GM23338 (cell line): Measurements from ENCODE around the gene EHD1. TPM values are rescaled to one million over a fixed set of nuclear protein-coding genes. Genes with fewer than 3 reads are reported as not detected.

Source experiments
- ATAC-seq: fragments of 200-7000 bp; cut with Tn5 transposase; 3 replicates; pipeline ENCODE4 v1.9.1; 2020
- DNase-seq: peaks from one replicate; pipeline ENCODE4 v3.0.0-alpha.2; 2015; ENCODE audit warnings: low spot score
- H2AFZ ChIP-seq: fragments of 200-600 bp; sonication (generic); 2 replicates; pipeline ENCODE4 v1.8.0; 2016; ENCODE audit warnings: antibody characterized with exemption, mild to moderate bottlenecking, moderate library complexity
- H3F3A ChIP-seq: fragments of 200-600 bp; sonication (generic); replicated peaks from 2 replicates; pipeline ENCODE4 v1.8.0; 2017; ENCODE audit warnings: antibody characterized with exemption, mixed run types, low read depth
- H3K27ac ChIP-seq: fragments of 200-600 bp; sonication (generic); 2 replicates; pipeline ENCODE4 v1.6.1; 2016; ENCODE audit warnings: low read depth
- H3K27me3 ChIP-seq: fragments of 200-600 bp; sonication (generic); 2 replicates; pipeline ENCODE4 v1.8.0; 2016; ENCODE audit warnings: mild to moderate bottlenecking, mixed run types, moderate library complexity; ENCODE audit not compliant: insufficient read depth
- H3K36me3 ChIP-seq: fragments of 200-600 bp; sonication (generic); 2 replicates; pipeline ENCODE4 v1.8.0; 2016; ENCODE audit warnings: mild to moderate bottlenecking; ENCODE audit not compliant: insufficient read depth
- H3K4me1 ChIP-seq: fragments of 200-600 bp; sonication (generic); 2 replicates; pipeline ENCODE4 v1.8.0; 2016; ENCODE audit warnings: mild to moderate bottlenecking, moderate library complexity; ENCODE audit not compliant: insufficient read depth
- H3K4me2 ChIP-seq: fragments of 200-600 bp; sonication (generic); 2 replicates; pipeline ENCODE4 v1.7.1; 2017; ENCODE audit warnings: mixed run types
- H3K4me3 ChIP-seq: fragments of 200-600 bp; sonication (generic); 2 replicates; pipeline ENCODE4 v1.6.1; 2016; ENCODE audit warnings: mixed run types
- H3K79me2 ChIP-seq: fragments of 200-600 bp; sonication (generic); replicated peaks from 2 replicates; pipeline ENCODE4 v1.8.0; 2017; ENCODE audit warnings: mild to moderate bottlenecking; ENCODE audit not compliant: insufficient read depth
- H3K9me2 ChIP-seq: fragments of 200-600 bp; sonication (generic); 2 replicates; pipeline ENCODE4 v1.8.0; 2017; ENCODE audit not compliant: insufficient read depth
- H4K20me1 ChIP-seq: fragments of 200-600 bp; sonication (generic); replicated peaks from 2 replicates; pipeline ENCODE4 v1.8.0; 2017; ENCODE audit warnings: mild to moderate bottlenecking; ENCODE audit not compliant: insufficient read depth
- H3K27ac Mint-ChIP-seq: 2 replicates; pipeline ENCODE4 v1.8.0; 2020; ENCODE audit warnings: inconsistent platforms, mild to moderate bottlenecking, moderate library complexity, mixed read lengths
- H3K27me3 Mint-ChIP-seq: 3 replicates; pipeline ENCODE4 v1.8.0; 2022; ENCODE audit warnings: low read depth, mild to moderate bottlenecking, moderate library complexity, mixed read lengths, inconsistent platforms; ENCODE audit not compliant: insufficient read depth, poor library complexity
- H3K36me3 Mint-ChIP-seq: 3 replicates; pipeline ENCODE4 v1.8.0; 2021; ENCODE audit warnings: low read depth, mild to moderate bottlenecking, inconsistent platforms, moderate library complexity, mixed read lengths
- H3K4me1 Mint-ChIP-seq: 3 replicates; pipeline ENCODE4 v1.8.0; 2020; ENCODE audit warnings: mild to moderate bottlenecking, inconsistent platforms, mixed read lengths
- H3K4me3 Mint-ChIP-seq: 3 replicates; pipeline ENCODE4 v1.8.0; 2021; ENCODE audit warnings: moderate library complexity, mild to moderate bottlenecking, inconsistent platforms, mixed read lengths
- H3K9me3 Mint-ChIP-seq: 3 replicates; pipeline ENCODE4 v1.8.0; 2020; ENCODE audit warnings: moderate library complexity, mild to moderate bottlenecking, inconsistent platforms, mixed read lengths
- CREB1 ChIP-seq: fragments of 250-450 bp; sonication (Bioruptor Pico); IDR thresholded peaks from 2 replicates; pipeline ENCODE4 v1.5.0; 2020; ENCODE audit warnings: low read depth, mild to moderate bottlenecking, moderate library complexity
- CTCF ChIP-seq, 2 experiments: fragments of 200-600 bp in 1 of 2; sonication (generic) in 1 of 2; conservative IDR thresholded peaks; 2 replicates each; pipeline versions ENCODE4 v1.5.1 to v1.6.1; 2016 to 2017; ENCODE audit warnings: antibody characterized with exemption in 2 of 2, low read depth in 2 of 2, mild to moderate bottlenecking in 2 of 2, moderate library complexity in 1 of 2
- ETS1 ChIP-seq: IDR thresholded peaks from 2 replicates; pipeline ENCODE4 v1.6.1; 2016; ENCODE audit warnings: antibody characterized with exemption
- EZH2 ChIP-seq: fragments of 200-600 bp; sonication (generic); IDR thresholded peaks from one replicate; pipeline ENCODE4 v1.8.0; 2017; ENCODE audit warnings: antibody characterized with exemption, mild to moderate bottlenecking, low read depth; ENCODE audit not compliant: unreplicated experiment
- EZH2phosphoT487 ChIP-seq: fragments of 200-600 bp; sonication (generic); IDR thresholded peaks from one replicate; pipeline ENCODE4 v1.8.1; 2018; ENCODE audit warnings: antibody characterized with exemption; ENCODE audit not compliant: unreplicated experiment
- JUNB ChIP-seq: IDR thresholded peaks from one replicate; pipeline ENCODE4 v1.6.1; 2016; ENCODE audit warnings: antibody characterized with exemption; ENCODE audit not compliant: unreplicated experiment
- NANOG ChIP-seq: IDR thresholded peaks from 2 replicates; pipeline ENCODE4 v1.6.1; 2016; ENCODE audit warnings: antibody characterized with exemption, borderline replicate concordance
- POLR2AphosphoS5 ChIP-seq: IDR thresholded peaks from 2 replicates; pipeline ENCODE4 v1.6.1; 2016; ENCODE audit warnings: antibody characterized with exemption, low read depth
- STAT1 ChIP-seq: IDR thresholded peaks from one replicate; pipeline ENCODE4 v1.6.1; 2016; ENCODE audit warnings: antibody characterized with exemption; ENCODE audit not compliant: unreplicated experiment
- ZNF114 ChIP-seq: fragments of 250-450 bp; sonication (Bioruptor Pico); IDR thresholded peaks from 2 replicates; pipeline ENCODE4 v1.5.0; 2020; ENCODE audit warnings: mild to moderate bottlenecking, moderate library complexity
- ZNF331 ChIP-seq: fragments of 250-450 bp; sonication (Bioruptor Pico); IDR thresholded peaks from 2 replicates; pipeline ENCODE4 v1.5.0; 2020; ENCODE audit warnings: low read depth, mild to moderate bottlenecking, moderate library complexity
- ZNF462 ChIP-seq: fragments of 250-450 bp; sonication (Bioruptor Pico); IDR thresholded peaks from 2 replicates; pipeline ENCODE4 v1.5.0; 2020; ENCODE audit warnings: mild to moderate bottlenecking, moderate library complexity
- polyA plus RNA-seq: library from polyadenylated mRNA; unstranded; fragments of >200 nt; fragmentation: Nextera tagmentation; extraction: Ambion mirVana; gene quantifications from 2 replicates; pipeline ENCODE4 v1.2.1, GENCODE V29; 2016
- total RNA-seq: library from RNA; depleted of rRNA; stranded (reverse); fragments of >200 nt; shearing (Covaris generic); gene quantifications from 2 replicates; pipeline ENCODE4 v1.2.3, GENCODE V29; 2014

Gene EHD1
- total and polyA plus RNA-seq, 2 experiments from 2014 or later, result 16.7 to 69.7 TPM

- Histone ChIP-seq H3K9me2 (no peaks in the 10 kb centered on the region), H3K4me1 (peaks cover 8% of the 10 kb centered on the region; the same call in 1 of the 2 replicates), H3F3A (peaks cover 12% of the 10 kb centered on the region), H4K20me1 (0 out of 2 replicates have a peak, but pooled peaks cover 13% of the 10 kb centered on the region), H3K36me3 (no peaks in the 10 kb centered on the region), H3K27me3 (no peaks in the 10 kb centered on the region), H3K27ac (no peak overlapping the region), H3K4me2 (no peak overlapping the region), H2AFZ (no peak overlapping the region), H3K4me3 (no peak overlapping the region), H3K79me2 (peaks cover 6% of the 10 kb centered on the region; the same call in 1 of the 2 replicates)
- Mint-ChIP-seq H3K9me3 (no peaks in the 10 kb centered on the region), H3K36me3 (peaks cover 21% of the 10 kb centered on the region), H3K27ac (no peak overlapping the region), H3K27me3 (peaks cover 13% of the 10 kb centered on the region), H3K4me3 (no peak overlapping the region; the same call in 2 of the 3 replicates), H3K4me1 (peaks cover 20% of the 10 kb centered on the region)
- no peak for ATAC-seq
- TF ChIP-seq STAT1, result no peak
- TF ChIP-seq POLR2AphosphoS5, result no peak
- no peak for TF ChIP-seq EZH2
- no peak for TF ChIP-seq ETS1
- no peak for TF ChIP-seq CTCF (conservative IDR thresholded peaks at IDR 0.05; ENCODE audit: low read depth in 2 of 2)
- no peak for TF ChIP-seq NANOG
- no peak for TF ChIP-seq JUNB
- no peak for TF ChIP-seq ZNF462
- no peak for TF ChIP-seq ZNF114 (CRISPR knock-in tag)
- no peak for TF ChIP-seq ZNF331 (CRISPR knock-in tag)
- TF ChIP-seq EZH2phosphoT487, result no peak
- no peak for TF ChIP-seq CREB1 (CRISPR knock-in tag)
- DNase-seq, result no peak
Observed at GRCh38 chr11:64805481-64805880, 72.9 kb downstream of the EHD1 start.
